GM10248 (cell line): ENCODE data around the gene NEMP1.

Source experiments
- CTCF ChIA-PET: fragments of 300-600 bp; sonication (Branson Sonifier 250); formaldehyde crosslinking; extraction: SDS; loops from one replicate; lab custom pipeline; 2021; ENCODE audit warnings: antibody characterized with exemption; lab: Yijun Ruan, JAX
- POLR2A ChIA-PET: fragments of 350-650 bp; sonication (Branson Sonifier 250); formaldehyde crosslinking; extraction: SDS; loops from one replicate; lab custom pipeline; 2020; ENCODE audit warnings: antibody characterized with exemption; lab: Yijun Ruan, JAX
- DNase-seq: peaks from one replicate; pipeline ENCODE4 v3.0.0; 2012; ENCODE audit errors: extremely low spot score
- CTCF ChIP-seq: IDR thresholded peaks from 2 replicates; pipeline ENCODE4 v1.5.1; 2012; ENCODE audit warnings: mild to moderate bottlenecking, low read depth; ENCODE audit errors: extremely low read depth, missing control alignments, control extremely low read depth

Gene NEMP1

GRCh38 chr12:57049890-57050289 is 28.7 kb downstream of the NEMP1 start, which contains the start of gene MYO1A:
Gene MYO1A, minus strand, starts transcription at chr12:57050129. Its CDS starts 1,806 bp downstream, at chr12:57048323.
- no peak for DNase-seq
- TF ChIP-seq CTCF, result no peak
- CTCF ChIA-PET, result interaction anchor here (1.1 to 7.3 kb wide), 8 partner anchors 9 to 49 kb away, joined by 3 to 64 read pairs (median 6); no protein-coding TSS in a partner anchor
- POLR2A ChIA-PET, result interaction anchor here (0.6 kb wide), 1 partner anchor 593 kb away, joined by 4 read pairs; no protein-coding TSS in a partner anchor

GRCh38 chr12:57049119-57049446 is 29.5 kb downstream of the NEMP1 start:
- ChIA-PET POLR2A (interaction anchor here (0.6 kb wide), 1 partner anchor 594 kb away, joined by 4 read pairs; no protein-coding TSS in a partner anchor), CTCF (interaction anchor here (1.2 to 7.3 kb wide), 7 partner anchors 8 to 40 kb away, joined by 4 to 64 read pairs (median 7); no protein-coding TSS in a partner anchor)
- DNase-seq, result no peak
- no peak for TF ChIP-seq CTCF

- no peak for DNase-seq
- POLR2A ChIA-PET, result no interaction called here
- no peak for TF ChIP-seq CTCF
- CTCF ChIA-PET, result interaction anchor here (1.2 to 7.3 kb wide), 10 partner anchors 8 to 76 kb away, joined by 3 to 64 read pairs (median 6); no protein-coding TSS in a partner anchor
Observed at GRCh38 chr12:57048423-57049118, 30.0 kb downstream of the NEMP1 start.

GRCh38 chr12:57047981-57048380 is 30.6 kb downstream of the NEMP1 start:
- no peak for TF ChIP-seq CTCF
- no peak for DNase-seq
- ChIA-PET POLR2A (no interaction called here), CTCF (interaction anchor here (0.8 to 7.3 kb wide), 8 partner anchors 8 to 77 kb away, joined by 3 to 64 read pairs (median 6); no protein-coding TSS in a partner anchor)

- CTCF ChIA-PET, result interaction anchor here (0.8 to 7.3 kb wide), 12 partner anchors 9 to 77 kb away, joined by 3 to 64 read pairs (median 6); partner anchors contain the start of gene STAT6
- POLR2A ChIA-PET, result no interaction called here
Observed at GRCh38 chr12:57046947-57047890, 31.4 kb downstream of the NEMP1 start.

More at GRCh38 chr12:57046947-57047890, 31.4 kb downstream of the NEMP1 start:
- no peak for DNase-seq
- TF ChIP-seq CTCF, result no peak
